ENCODE data around the gene TMEM175. TPM values are rescaled to one million over a fixed set of nuclear protein-coding genes. Genes with fewer than 3 reads are reported as not detected.

The TMEM175 gene
- total RNA-seq, 1 experiment from 2014 or later = 10.5 TPM

DNA sequence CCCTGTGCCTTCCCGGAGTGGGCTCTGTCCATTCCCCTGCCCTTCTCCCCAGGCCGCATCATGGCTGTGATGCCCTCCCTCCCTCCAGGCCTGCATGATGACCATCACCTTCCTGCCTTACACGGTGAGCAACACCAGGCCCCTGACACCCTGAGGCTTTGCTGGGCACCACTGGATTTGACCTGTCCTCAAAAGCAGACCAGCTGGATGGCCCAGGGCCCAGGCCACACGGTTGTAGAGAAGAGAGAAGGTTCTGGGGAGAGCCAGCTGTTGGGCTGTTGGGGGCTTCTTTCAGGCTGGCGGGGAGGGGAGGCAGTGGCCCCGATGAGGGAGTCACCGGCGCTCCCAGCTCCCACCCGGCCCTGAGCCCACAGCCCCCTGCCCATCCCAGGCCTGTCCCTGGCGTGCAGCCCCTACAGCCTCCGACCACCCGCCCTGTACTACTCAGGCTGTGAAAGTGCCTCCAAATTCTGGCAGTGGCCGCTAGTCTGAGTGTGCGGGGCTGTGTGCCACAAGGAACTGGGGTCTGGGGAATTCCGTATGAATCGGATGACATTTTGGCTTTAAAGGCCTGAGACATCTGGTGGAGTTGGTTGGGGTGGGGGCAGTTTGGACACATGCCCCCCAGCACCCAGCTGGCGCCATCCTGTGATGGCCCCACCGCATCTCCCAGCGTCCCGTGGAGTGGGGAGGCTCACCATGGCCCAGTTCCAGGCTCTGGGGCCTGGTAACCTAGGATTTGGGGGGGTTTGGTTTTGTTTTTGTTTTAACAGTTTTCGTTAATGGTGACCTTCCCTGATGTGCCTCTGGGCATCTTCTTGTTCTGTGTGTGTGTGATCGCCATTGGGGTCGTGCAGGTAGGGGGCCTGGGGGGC, 19.6 kb downstream of the TMEM175 start:
- in situ Hi-C loops (cut with HindIII; ENCODE audit: low pct_unique_long_range_greater_than_20kb, low sequenced_read_pairs) = no loop called here
- DNase-seq (ENCODE audit: low read depth, low spot score) = no peak

DNA sequence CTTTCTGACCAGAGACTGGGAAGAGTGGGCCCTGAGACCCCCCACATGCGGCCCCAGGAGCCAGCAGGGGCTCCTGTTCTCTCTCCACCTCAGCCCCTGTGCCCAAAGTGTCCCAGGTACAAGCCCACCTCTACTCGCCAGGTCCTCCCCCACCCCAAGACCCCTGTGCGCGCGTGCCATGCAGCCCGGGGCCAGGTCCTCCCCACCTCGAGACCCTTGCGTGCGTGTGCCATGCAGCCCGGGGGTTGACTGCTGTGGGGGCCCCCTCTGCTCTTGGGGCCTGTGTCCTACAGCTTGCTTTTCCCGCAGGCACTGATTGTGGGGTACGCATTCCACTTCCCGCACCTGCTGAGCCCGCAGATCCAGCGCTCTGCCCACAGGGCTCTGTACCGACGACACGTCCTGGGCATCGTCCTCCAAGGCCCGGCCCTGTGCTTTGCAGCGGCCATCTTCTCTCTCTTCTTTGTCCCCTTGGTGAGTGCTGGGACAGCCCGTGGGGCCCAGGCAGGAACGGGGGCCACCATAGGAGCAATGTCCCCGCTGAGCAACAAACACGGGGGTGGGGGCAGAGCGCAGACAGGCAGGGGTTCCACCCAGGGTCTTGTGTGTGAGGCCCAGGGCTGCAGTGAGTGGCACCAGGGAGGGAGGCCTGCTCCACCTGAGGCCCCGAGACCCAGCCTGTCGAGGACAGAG, 20.8 kb downstream of the TMEM175 start:
- in situ Hi-C loops (cut with HindIII; ENCODE audit: low pct_unique_long_range_greater_than_20kb, low sequenced_read_pairs) = no loop called here
- DNase-seq (ENCODE audit: low read depth, low spot score) = no peak

DNA sequence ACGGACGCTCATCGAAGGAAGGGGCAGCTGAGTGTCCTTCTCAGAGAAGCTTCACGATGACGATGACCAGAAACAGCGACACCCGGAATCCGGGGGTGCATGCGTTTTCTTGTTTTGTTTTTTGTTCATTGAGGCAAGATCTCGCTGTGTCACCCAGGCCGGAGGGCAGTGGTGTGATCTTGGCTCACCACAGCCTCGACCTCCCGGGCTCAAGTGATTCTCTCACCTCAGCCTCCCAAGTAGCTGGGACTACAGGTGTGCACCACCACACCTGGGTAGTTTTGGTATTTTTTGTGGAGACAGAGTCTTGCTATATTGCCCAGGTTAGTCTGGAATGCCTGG, 21.3 kb downstream of the TMEM175 start:
- in situ Hi-C loops (cut with HindIII; ENCODE audit: low pct_unique_long_range_greater_than_20kb, low sequenced_read_pairs) = no loop called here

DNA sequence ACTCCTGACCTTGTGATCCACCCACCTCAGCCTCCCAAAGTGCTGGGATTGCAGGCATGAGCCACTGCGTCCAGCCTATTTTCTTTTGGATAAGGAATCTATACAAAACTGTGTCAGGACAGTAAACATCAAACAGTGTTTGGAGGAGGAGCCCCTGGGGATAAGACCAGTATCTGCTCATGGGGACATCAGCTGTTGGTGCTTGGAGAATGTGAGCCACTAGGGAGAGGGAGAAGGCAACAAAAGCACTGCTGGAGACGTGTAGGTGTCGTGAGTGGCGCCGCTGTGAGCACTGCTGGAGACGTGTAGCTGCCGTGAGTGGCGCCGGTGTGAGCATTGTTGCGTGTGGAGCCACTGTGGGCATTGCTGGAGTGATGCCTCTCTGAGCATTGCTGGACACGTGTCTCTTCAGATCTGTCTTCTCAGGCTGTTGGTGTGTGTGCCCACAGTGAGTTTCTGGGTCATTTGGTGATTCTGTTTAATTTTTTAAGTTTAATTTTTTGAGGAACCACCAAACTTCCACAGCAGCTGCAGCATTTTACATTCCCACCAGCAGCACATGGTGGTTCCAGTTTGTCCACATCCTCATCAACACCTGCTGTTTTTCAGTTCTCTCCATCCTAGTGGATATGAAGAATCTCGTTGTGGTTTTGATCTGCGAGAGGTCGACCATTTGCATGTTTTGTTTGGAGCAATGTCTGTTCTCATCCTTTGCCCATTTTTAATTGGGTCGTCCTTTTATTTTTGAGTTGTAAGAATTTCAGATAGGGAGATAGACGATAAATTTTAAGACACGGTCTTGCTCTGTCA, 22.2 kb downstream of the TMEM175 start:
- in situ Hi-C loops (cut with HindIII; ENCODE audit: low pct_unique_long_range_greater_than_20kb, low sequenced_read_pairs) = no loop called here
- DNase-seq (ENCODE audit: low read depth, low spot score) = no peak

More for the DNA sequence above, 21.3 kb downstream of the TMEM175 start:
- no peak for DNase-seq (ENCODE audit: low read depth, low spot score)

DNA sequence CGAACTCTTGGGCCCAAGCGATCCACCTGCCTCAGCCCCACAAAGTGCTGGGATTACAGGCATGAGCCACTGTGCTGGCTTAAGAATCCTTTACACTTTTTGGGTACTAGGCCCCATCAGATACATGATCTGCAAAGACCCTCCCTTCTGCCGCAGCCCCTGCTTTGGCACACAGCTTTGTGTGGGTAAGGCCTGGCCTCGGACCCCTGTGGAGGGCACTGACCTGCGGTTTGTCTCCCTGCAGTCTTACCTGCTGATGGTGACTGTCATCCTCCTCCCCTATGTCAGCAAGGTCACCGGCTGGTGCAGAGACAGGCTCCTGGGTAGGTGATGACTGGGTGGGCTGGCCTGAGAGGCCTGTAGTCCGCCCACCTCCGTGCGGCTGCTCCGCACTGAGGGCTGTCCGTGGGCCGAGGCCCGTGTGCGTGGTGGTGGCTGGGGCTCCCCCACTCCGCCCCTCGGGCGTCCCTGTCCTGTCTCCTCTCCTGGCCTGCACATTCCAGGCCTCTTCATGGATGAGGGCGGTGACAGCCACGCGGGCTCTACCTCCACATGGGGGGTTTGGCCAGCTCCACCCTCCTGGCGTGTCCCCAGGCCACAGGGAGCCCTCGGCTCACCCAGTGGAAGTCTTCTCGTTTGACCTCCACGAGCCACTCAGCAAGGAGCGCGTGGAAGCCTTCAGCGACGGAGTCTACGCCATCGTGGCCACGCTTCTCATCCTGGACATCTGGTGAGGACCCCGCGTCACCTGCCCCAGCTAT, 23.1 kb downstream of the TMEM175 start:
- no peak for DNase-seq (ENCODE audit: low read depth, low spot score)
- in situ Hi-C loops (cut with HindIII; ENCODE audit: low pct_unique_long_range_greater_than_20kb, low sequenced_read_pairs) = no loop called here

DNA sequence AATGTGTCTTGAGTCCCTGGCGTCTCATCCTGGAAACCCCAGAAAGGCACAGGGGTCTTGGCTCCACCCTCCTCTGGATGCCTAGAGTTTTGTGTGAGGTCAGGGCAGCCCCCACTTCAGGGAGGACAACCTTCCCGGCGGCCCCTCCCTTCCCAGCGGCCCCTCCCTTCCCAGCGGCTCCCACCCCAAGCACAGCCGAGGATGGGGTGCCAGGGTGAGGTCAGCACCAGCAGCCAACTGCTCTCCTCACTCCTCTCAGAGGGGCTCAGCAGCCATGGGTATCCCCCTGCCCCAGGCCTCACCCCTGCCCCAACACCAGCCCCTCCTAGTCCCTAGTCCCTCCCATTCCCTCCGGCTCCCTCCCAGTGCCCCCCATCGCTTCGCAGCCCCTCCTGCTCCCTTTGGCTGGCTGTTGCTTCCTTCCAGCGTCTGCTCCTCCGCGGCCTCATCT, 23.7 kb downstream of the TMEM175 start:
- DNase-seq (ENCODE audit: low read depth, low spot score) = no peak
- in situ Hi-C loops (cut with HindIII; ENCODE audit: low pct_unique_long_range_greater_than_20kb, low sequenced_read_pairs) = no loop called here

DNA sequence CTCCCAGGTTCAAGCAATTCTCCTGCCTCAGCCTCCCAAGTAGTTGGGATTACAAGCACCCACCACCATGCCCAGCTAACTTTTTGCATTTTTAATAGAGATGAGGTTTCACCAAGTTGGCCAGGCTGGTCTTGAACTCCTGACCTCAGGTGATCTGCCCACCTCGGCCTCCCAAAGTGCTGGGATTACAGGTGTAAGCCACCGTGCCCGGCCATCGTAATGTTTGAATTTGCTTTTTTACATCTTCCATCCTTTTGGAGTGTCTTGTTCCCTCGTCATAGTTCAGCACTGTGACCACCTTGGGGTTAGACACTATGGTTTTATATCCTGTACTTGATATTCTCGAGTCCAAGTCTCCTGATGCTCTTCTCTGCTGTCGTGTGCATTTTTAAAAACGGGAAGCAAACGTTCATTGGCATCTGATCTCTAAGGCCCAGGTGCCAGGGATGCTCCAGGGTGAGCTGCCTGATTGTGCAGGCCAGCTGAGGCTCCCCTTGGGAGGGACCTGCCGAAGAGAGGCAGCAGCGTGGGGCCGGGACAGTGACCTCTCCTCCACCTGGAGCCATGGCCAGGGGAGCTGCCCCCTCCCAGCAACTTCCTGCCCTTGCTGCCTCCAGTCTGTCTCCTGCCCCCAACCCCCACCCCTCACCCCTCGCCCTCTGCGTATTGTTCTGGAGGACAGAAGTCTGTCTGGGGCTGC, 24.4 kb downstream of the TMEM175 start:
- in situ Hi-C loops (cut with HindIII; ENCODE audit: low pct_unique_long_range_greater_than_20kb, low sequenced_read_pairs) = no loop called here
- DNase-seq (ENCODE audit: low read depth, low spot score) = no peak

DNA sequence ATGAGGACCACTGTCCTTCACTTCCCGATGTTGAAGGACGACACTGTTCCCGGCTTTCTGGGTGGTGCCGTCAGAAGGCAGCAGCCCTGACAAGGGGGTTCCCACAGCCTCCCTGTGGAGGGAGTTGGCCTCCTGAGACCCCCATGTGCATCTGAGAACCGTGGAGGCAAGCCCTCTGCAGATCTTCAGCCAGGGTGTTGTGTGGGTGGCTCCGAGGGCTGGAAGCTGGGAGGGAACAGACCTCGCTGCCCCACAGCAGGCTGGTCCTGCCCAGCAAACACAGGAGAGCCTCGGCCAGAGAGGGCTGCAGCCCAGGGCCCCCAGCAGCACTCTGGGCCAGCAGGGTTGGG, 24.9 kb downstream of the TMEM175 start:
- DNase-seq (ENCODE audit: low read depth, low spot score) = no peak
- in situ Hi-C loops (cut with HindIII; ENCODE audit: low pct_unique_long_range_greater_than_20kb, low sequenced_read_pairs) = no loop called here

DNA sequence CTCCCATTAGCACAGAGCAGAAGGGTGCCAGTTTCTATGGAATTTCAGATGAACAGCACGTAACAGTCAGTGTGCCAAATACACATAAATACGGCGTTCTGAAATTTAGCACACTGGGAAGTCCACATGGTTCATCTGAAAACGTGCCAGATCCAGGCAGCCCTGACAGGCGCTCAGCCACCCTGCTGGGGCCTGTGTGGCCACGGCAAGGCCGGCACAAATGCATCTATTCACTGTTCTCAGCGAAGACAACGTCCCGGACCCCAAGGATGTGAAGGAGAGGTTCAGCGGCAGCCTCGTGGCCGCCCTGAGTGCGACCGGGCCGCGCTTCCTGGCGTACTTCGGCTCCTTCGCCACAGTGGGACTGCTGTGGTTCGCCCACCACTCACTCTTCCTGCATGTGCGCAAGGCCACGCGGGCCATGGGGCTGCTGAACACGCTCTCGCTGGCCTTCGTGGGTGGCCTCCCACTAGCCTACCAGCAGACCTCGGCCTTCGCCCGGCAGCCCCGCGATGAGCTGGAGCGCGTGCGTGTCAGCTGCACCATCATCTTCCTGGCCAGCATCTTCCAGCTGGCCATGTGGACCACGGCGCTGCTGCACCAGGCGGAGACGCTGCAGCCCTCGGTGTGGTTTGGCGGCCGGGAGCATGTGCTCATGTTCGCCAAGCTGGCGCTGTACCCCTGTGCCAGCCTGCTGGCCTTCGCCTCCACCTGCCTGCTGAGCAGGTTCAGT, 25.5 kb downstream of the TMEM175 start:
- no peak for DNase-seq (ENCODE audit: low read depth, low spot score)
- in situ Hi-C loops (cut with HindIII; ENCODE audit: low pct_unique_long_range_greater_than_20kb, low sequenced_read_pairs) = no loop called here

DNA sequence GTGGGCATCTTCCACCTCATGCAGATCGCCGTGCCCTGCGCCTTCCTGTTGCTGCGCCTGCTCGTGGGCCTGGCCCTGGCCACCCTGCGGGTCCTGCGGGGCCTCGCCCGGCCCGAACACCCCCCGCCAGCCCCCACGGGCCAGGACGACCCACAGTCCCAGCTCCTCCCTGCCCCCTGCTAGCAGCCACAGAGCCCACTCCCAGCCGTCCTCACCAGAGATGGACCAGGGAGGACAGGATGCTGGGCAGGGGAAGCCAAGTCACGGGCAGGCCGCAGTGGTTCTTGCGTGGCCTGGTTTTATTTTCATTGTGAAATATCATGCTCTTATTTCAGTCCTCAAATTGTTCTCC, 26.0 kb downstream of the TMEM175 start:
- in situ Hi-C loops (cut with HindIII; ENCODE audit: low pct_unique_long_range_greater_than_20kb, low sequenced_read_pairs) = no loop called here
- DNase-seq (ENCODE audit: low read depth, low spot score) = no peak

DNA sequence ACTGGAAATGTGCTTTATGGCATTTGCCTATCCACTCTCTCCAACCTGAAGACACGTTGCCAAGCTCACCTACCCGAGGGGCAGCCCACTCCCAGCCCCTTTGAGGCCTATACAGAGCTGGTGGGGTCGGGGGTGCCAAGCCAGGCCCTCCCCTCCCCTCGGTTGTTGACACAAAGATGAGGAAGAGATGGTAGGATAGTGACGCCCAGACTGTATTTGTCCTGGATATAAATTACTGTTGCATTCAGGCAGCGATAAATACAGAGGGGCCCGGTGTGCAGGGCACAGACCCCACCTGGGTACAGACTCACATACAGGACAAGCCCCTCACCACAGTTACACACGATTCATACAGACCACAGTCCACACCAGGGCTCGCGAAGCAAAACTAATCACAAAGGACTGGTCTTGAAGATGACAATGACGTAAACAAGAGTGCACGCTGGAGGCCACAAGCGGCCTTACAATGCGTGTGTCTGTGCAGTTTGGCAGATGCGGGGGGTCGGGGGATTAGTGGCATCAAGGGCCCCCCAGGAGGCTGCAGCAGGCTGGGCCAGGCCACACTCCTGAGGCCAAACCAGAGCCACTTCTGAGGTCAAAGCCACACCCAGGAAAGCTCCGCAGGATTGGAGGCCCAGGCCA, 26.6 kb downstream of the TMEM175 start:
- in situ Hi-C loops (cut with HindIII; ENCODE audit: low pct_unique_long_range_greater_than_20kb, low sequenced_read_pairs) = no loop called here
- DNase-seq (ENCODE audit: low read depth, low spot score) = no peak

DNA sequence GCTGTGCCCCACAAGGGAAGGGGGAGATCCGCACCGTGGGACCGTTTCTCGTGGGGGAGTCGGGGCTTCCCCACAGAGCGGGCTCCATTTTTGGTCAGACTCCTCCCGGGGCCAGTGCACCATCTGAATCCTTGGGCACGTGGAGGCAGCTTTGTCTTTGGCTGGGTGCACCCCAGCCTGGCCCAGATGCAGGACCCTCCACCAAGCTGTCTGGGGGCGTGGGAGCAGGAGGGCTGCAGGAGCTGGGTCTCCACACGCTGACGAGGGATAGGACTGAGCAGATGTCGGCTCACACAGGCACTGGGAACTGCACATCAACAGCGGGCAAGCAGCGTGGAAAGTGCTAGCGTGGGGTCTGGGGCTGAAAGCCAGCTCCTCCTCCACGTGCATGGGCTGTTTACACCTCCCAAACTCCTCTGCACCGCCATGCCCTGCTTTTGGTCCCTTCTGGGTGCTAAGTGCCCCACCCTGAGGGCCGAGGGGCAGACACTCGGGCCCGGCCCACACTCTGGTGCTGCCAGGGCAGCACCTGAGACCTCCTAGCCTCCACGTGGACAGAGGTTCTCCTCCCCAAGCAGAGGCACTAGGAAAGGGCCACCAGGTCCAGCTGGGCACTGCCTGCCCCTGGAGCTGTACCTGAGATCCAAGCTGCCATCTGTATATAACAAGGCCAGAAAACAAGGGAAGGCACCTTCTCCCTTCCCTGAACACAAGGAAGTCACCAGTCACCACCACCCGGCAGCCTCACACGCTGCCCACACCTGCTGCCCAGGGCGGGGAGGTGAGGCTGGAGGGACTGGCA, 27.3 kb downstream of the TMEM175 start:
- in situ Hi-C loops (cut with HindIII; ENCODE audit: low pct_unique_long_range_greater_than_20kb, low sequenced_read_pairs) = no loop called here
- no peak for DNase-seq (ENCODE audit: low read depth, low spot score)

DNA sequence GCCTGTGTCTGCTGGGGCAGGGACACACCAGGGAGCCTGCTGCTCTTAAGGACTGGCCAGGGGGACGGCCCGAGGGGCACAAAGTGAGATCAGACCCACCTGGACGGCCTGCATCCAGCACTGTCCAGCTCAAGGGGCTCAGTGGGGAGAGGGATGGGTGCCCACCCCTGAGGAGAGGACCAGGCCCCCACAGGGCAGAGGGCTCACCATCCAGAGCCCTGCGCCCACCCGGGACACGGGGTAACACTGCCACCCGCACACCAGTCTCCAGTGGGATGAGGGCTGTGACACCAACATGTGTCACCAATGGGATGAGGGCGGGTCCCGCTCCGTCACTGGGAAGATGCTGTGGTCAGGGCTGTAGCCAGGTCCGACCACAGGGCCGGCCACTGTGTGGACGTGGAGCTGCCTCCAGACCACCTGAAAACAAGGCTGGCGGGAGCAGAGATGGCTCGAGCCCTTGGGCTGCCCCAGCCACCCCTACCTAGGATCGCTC, 27.9 kb downstream of the TMEM175 start:
- in situ Hi-C loops (cut with HindIII; ENCODE audit: low pct_unique_long_range_greater_than_20kb, low sequenced_read_pairs) = no loop called here
- no peak for DNase-seq (ENCODE audit: low read depth, low spot score)

DNA sequence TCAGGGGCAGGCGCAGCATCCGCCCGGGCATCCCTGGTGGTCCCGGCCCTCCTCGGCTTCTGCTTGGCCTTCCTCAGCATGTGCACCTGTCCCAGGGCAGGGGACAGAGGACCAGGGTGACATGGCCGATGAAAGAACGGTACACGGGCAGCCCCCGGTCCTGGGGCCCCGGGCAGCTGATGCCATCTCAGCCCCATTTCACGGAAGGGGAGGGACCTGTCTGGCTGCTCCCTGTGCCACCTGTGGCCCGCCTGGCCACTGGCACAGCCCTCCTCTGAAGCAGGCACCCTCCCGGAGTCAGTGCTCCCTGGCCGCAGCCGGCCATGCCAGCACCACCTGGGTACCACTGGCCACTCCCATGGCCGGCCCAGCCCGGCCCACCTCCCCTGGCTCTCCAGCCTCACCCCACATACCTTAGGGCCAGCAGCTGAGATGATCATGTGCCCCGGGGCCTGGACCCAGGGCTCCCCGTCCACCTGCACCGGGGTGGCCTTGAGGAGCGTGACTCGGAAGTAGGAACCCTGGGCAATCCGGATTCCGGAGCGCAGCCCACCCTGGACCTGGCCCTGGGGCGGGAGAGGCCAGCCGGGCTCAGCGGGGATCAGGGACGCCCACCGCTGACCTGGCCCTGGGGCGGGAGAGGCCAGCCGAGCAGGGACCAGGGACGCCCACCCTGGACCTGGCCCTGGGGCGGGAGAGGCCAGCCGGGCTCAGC, 28.5 kb downstream of the TMEM175 start:
- no peak for DNase-seq (ENCODE audit: low read depth, low spot score)
- in situ Hi-C loops (cut with HindIII; ENCODE audit: low pct_unique_long_range_greater_than_20kb, low sequenced_read_pairs) = no loop called here

Measured in SK-MEL-5 (cell line).